ENCODE results near the gene PPARGC1A. TPM values are rescaled to one million over a fixed set of nuclear protein-coding genes. Genes with fewer than 3 reads are reported as not detected.

The PPARGC1A gene
- total RNA-seq, 1 experiment from 2014 or later = 1.9 TPM

- H3K27ac Mint-ChIP-seq = no peak overlapping the region
- POLR2A ChIA-PET = no interaction called here
These were observed 31.0 kb upstream of the PPARGC1A start for GRCh38 chr4:23920716-23921446.

GRCh38 chr4:23920296-23920695, 30.4 kb upstream of the PPARGC1A start:
- H3K9me3 Mint-ChIP-seq = no peaks in the 10 kb centered on the region
- no peak for DNase-seq (ENCODE audit: low spot score)
- H3K36me3 Mint-ChIP-seq = no peaks in the 10 kb centered on the region
- H3K27me3 Mint-ChIP-seq (ENCODE audit: low read depth) = no peaks in the 10 kb centered on the region
- ChIA-PET POLR2A (no interaction called here), CTCF (interaction anchor here (0.9 to 1.0 kb wide), 3 partner anchors 12 to 429 kb away, joined by 3 to 7 read pairs (median 3); no protein-coding TSS in a partner anchor)
- H3K27ac Mint-ChIP-seq = no peak overlapping the region
- ATAC-seq = no peak
- H3K4me3 Mint-ChIP-seq = no peak overlapping the region
- no peak for TF ChIP-seq ZNF425 (CRISPR knock-in tag; conservative IDR thresholded peaks at IDR 0.05)
- TF ChIP-seq ZNF423 (CRISPR knock-in tag; IDR thresholded peaks at IDR 0.05) = no peak
- no peak for TF ChIP-seq MLX (CRISPR knock-in tag; IDR thresholded peaks at IDR 0.05)
- TF ChIP-seq ETV6 (CRISPR knock-in tag; IDR thresholded peaks at IDR 0.05) = no peak
- TF ChIP-seq ZNF219 (CRISPR knock-in tag; IDR thresholded peaks at IDR 0.05; ENCODE audit: borderline replicate concordance) = no peak
- TF ChIP-seq TP53 (CRISPR knock-in tag; IDR thresholded peaks at IDR 0.05) = no peak
- no peak for TF ChIP-seq ZNF281 (CRISPR knock-in tag; IDR thresholded peaks at IDR 0.05)
- TF ChIP-seq HMGA2 (CRISPR knock-in tag; IDR thresholded peaks at IDR 0.05) = no peak
- TF ChIP-seq CREB1 (CRISPR knock-in tag; IDR thresholded peaks at IDR 0.05) = no peak
- H3K4me1 Mint-ChIP-seq = peaks cover 19% of the 10 kb centered on the region

More at GRCh38 chr4:23920716-23921446, 31.0 kb upstream of the PPARGC1A start:
- Mint-ChIP-seq H3K4me3 (no peak overlapping the region), H3K36me3 (no peaks in the 10 kb centered on the region), H3K27me3 (ENCODE audit: low read depth) (no peaks in the 10 kb centered on the region), H3K4me1 (peaks cover 19% of the 10 kb centered on the region), H3K9me3 (no peaks in the 10 kb centered on the region)
- peak; percentile 72 for ATAC-seq
- CTCF ChIA-PET = interaction anchor here (0.9 to 1.0 kb wide), 3 partner anchors 12 to 428 kb away, joined by 3 to 7 read pairs (median 3); no protein-coding TSS in a partner anchor
- TF ChIP-seq SMAD3 (CRISPR knock-in tag; IDR thresholded peaks at IDR 0.05; ENCODE audit: borderline replicate concordance) = no peak
- TF ChIP-seq PREB (CRISPR knock-in tag; IDR thresholded peaks at IDR 0.05; ENCODE audit: borderline replicate concordance) = no peak
- no peak for TF ChIP-seq GTF2I (CRISPR knock-in tag; conservative IDR thresholded peaks at IDR 0.05)
- no peak for TF ChIP-seq ESRRA (CRISPR knock-in tag; IDR thresholded peaks at IDR 0.05; ENCODE audit: borderline replicate concordance)
- no peak for TF ChIP-seq ATF6 (CRISPR knock-in tag; IDR thresholded peaks at IDR 0.05)
- no peak for TF ChIP-seq ZNF263 (CRISPR knock-in tag; IDR thresholded peaks at IDR 0.05; ENCODE audit: low read depth)
- TF ChIP-seq MXD4 (CRISPR knock-in tag; IDR thresholded peaks at IDR 0.05; ENCODE audit: borderline replicate concordance) = no peak
- TF ChIP-seq GABPB1 (CRISPR knock-in tag; IDR thresholded peaks at IDR 0.05) = no peak
- no peak for TF ChIP-seq SOX15 (CRISPR knock-in tag; IDR thresholded peaks at IDR 0.05)
- TF ChIP-seq TEAD1 (CRISPR knock-in tag; IDR thresholded peaks at IDR 0.05) = no peak
- TF ChIP-seq TEAD4 (CRISPR knock-in tag; IDR thresholded peaks at IDR 0.05) = no peak
- no peak for TF ChIP-seq IRF2 (CRISPR knock-in tag; IDR thresholded peaks at IDR 0.05; ENCODE audit: borderline replicate concordance, low read depth)
- no peak for TF ChIP-seq CREB1 (CRISPR knock-in tag; IDR thresholded peaks at IDR 0.05)
- TF ChIP-seq ZMAT4 (CRISPR knock-in tag; IDR thresholded peaks at IDR 0.05) = no peak
- no peak for TF ChIP-seq ERG (CRISPR knock-in tag; IDR thresholded peaks at IDR 0.05)
- no peak for TF ChIP-seq MYBL2 (CRISPR knock-in tag; IDR thresholded peaks at IDR 0.05)
- no peak for TF ChIP-seq KAT7 (CRISPR knock-in tag; IDR thresholded peaks at IDR 0.05; ENCODE audit: borderline replicate concordance)
- no peak for TF ChIP-seq TP53 (CRISPR knock-in tag; IDR thresholded peaks at IDR 0.05)
- no peak for DNase-seq (ENCODE audit: low spot score)
